ENCODE results near the gene VCAN.

The VCAN gene

GRCh38 chr5:83441747-83442146 is 29.8 kb upstream of the VCAN start:
- no peaks in the 10 kb centered on the region for H3K4me1 ChIP-seq (ENCODE audit: control insufficient read depth, insufficient read depth, low read length)
- no peaks in the 10 kb centered on the region for H3K27me3 ChIP-seq (ENCODE audit: control insufficient read depth, insufficient read depth, low read length)
- no peaks in the 10 kb centered on the region for H3K36me3 ChIP-seq (ENCODE audit: control insufficient read depth, insufficient read depth, low read length)
- peaks cover 5% of the 10 kb centered on the region for H3K9me3 ChIP-seq (ENCODE audit: control insufficient read depth, insufficient read depth, low read depth, low read length)
- no peak overlapping the region for H3K27ac ChIP-seq (ENCODE audit: low read depth, low read length)
- H3K4me3 ChIP-seq (ENCODE audit: low read depth, low read length), result no peak overlapping the region
- H3K9ac ChIP-seq (ENCODE audit: low read length), result no peak overlapping the region

DNA sequence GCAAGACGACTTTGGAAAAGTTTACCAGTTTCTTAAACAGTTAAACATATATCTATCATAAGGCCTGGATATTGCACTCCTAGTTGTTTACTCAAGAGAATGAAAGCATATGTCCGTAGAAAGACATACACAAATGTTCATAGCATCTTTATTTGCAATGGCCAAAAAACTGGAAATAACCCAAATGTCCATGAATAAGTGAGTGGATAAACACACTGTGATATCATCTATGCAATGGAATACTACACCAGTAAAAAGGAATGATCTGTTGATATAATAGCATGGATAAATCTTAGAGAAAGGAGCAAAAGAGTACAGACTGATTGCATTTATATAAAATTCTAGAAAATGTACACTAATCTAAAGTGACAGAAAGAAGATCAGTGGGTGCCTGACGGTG is 28.0 kb upstream of the VCAN start:
- Histone ChIP-seq H3K9ac (ENCODE audit: low read length) (no peak overlapping the region), H3K4me3 (ENCODE audit: low read depth, low read length) (no peak overlapping the region), H3K4me1 (ENCODE audit: control insufficient read depth, insufficient read depth, low read length) (peaks cover 2% of the 10 kb centered on the region; the same call in 1 of the 2 replicates), H3K27me3 (ENCODE audit: control insufficient read depth, insufficient read depth, low read length) (no peaks in the 10 kb centered on the region), H3K27ac (ENCODE audit: low read depth, low read length) (no peak overlapping the region), H3K36me3 (ENCODE audit: control insufficient read depth, insufficient read depth, low read length) (no peaks in the 10 kb centered on the region), H3K9me3 (ENCODE audit: control insufficient read depth, insufficient read depth, low read depth, low read length) (peaks cover 3% of the 10 kb centered on the region; the same call in 1 of the 2 replicates)

- no peak overlapping the region for H3K9ac ChIP-seq (ENCODE audit: low read length)
- no peaks in the 10 kb centered on the region for H3K27me3 ChIP-seq (ENCODE audit: control insufficient read depth, insufficient read depth, low read length)
- no peaks in the 10 kb centered on the region for H3K36me3 ChIP-seq (ENCODE audit: control insufficient read depth, insufficient read depth, low read length)
- H3K27ac ChIP-seq (ENCODE audit: low read depth, low read length), result no peak overlapping the region
- H3K9me3 ChIP-seq (ENCODE audit: control insufficient read depth, insufficient read depth, low read depth, low read length), result peaks cover 3% of the 10 kb centered on the region; the same call in 1 of the 2 replicates
- H3K4me1 ChIP-seq (ENCODE audit: control insufficient read depth, insufficient read depth, low read length), result peaks cover 7% of the 10 kb centered on the region; the same call in 1 of the 2 replicates
- no peak overlapping the region for H3K4me3 ChIP-seq (ENCODE audit: low read depth, low read length)
These were observed 27.1 kb upstream of the VCAN start for GRCh38 chr5:83444445-83444844.

DNA sequence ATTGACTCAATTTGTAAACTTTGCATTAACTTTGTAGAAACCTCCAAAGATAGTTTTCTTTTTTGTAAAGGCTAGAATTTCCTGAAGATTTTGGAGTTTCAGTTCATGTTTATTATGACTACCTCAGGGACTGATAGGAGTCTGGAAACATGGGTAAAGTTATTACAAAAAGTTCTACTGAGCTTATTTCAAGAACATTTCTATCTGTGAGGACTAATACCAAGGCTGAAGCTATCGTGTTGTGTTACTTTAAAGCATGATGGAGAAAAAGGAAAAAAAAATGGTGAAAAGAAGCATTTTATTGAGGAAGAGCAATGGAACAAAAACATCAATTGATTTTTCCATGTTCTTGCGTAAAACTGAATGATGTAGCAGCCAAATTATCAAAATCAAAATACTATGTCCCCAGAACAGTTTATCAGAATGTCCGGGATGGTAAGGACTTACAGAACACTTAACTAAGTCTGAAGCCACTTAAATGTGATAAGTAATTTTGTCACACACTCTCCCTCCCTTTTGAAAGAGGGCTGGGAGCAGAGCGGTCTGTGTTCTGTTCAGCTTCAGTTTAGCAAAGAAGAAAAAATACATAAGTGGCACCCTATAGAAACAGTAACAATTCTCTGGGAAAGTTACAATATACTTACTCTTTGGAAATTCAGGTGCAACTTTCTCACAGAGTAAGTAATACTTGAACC is 25.1 kb upstream of the VCAN start:
- H3K27ac ChIP-seq (ENCODE audit: low read depth, low read length), result no peak overlapping the region
- no peak overlapping the region for H3K9ac ChIP-seq (ENCODE audit: low read length)
- no peak overlapping the region for H3K4me3 ChIP-seq (ENCODE audit: low read depth, low read length)
- H3K4me1 ChIP-seq (ENCODE audit: control insufficient read depth, insufficient read depth, low read length), result peaks cover 17% of the 10 kb centered on the region
- H3K36me3 ChIP-seq (ENCODE audit: control insufficient read depth, insufficient read depth, low read length), result no peaks in the 10 kb centered on the region
- H3K27me3 ChIP-seq (ENCODE audit: control insufficient read depth, insufficient read depth, low read length), result no peaks in the 10 kb centered on the region
- peaks cover 3% of the 10 kb centered on the region; the same call in 1 of the 2 replicates for H3K9me3 ChIP-seq (ENCODE audit: control insufficient read depth, insufficient read depth, low read depth, low read length)

DNA sequence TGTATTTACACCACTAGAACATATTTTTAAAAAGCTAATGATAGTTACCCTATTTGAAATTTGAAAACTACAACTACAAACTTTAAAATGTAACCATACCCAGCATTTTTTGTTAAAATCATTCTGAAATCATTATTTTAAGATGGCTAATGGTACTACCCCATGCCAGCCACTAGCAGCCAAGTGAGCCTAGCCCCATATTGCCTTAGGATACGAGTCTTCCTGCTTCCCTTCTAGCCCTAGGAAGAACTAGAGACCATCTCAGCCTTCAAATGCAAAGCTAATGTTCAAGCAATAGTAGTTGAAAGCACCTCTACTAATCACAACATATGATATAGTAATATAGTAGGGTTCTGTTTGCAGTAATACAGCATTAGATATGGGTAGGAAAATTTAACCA is 24.0 kb upstream of the VCAN start:
- no peaks in the 10 kb centered on the region for H3K36me3 ChIP-seq (ENCODE audit: control insufficient read depth, insufficient read depth, low read length)
- no peak overlapping the region for H3K9ac ChIP-seq (ENCODE audit: low read length)
- no peak overlapping the region for H3K4me3 ChIP-seq (ENCODE audit: low read depth, low read length)
- H3K4me1 ChIP-seq (ENCODE audit: control insufficient read depth, insufficient read depth, low read length), result peaks cover 17% of the 10 kb centered on the region
- H3K27ac ChIP-seq (ENCODE audit: low read depth, low read length), result no peak overlapping the region
- peaks cover under 1% of the 10 kb centered on the region; the same call in 1 of the 2 replicates for H3K9me3 ChIP-seq (ENCODE audit: control insufficient read depth, insufficient read depth, low read depth, low read length)
- H3K27me3 ChIP-seq (ENCODE audit: control insufficient read depth, insufficient read depth, low read length), result no peaks in the 10 kb centered on the region

GRCh38 chr5:83450183-83450966 is 21.2 kb upstream of the VCAN start:
- H3K27ac ChIP-seq (ENCODE audit: low read depth, low read length), result no peak overlapping the region
- H3K9ac ChIP-seq (ENCODE audit: low read length), result no peak overlapping the region
- no peaks in the 10 kb centered on the region for H3K36me3 ChIP-seq (ENCODE audit: control insufficient read depth, insufficient read depth, low read length)
- no peak overlapping the region for H3K4me3 ChIP-seq (ENCODE audit: low read depth, low read length)
- H3K4me1 ChIP-seq (ENCODE audit: control insufficient read depth, insufficient read depth, low read length), result peaks cover 17% of the 10 kb centered on the region
- no peaks in the 10 kb centered on the region for H3K27me3 ChIP-seq (ENCODE audit: control insufficient read depth, insufficient read depth, low read length)
- H3K9me3 ChIP-seq (ENCODE audit: control insufficient read depth, insufficient read depth, low read depth, low read length), result peaks cover 4% of the 10 kb centered on the region; the same call in 1 of the 2 replicates

- Histone ChIP-seq H3K27ac (ENCODE audit: low read depth, low read length) (no peak overlapping the region), H3K9me3 (ENCODE audit: control insufficient read depth, insufficient read depth, low read depth, low read length) (peaks cover 4% of the 10 kb centered on the region; the same call in 1 of the 2 replicates), H3K36me3 (ENCODE audit: control insufficient read depth, insufficient read depth, low read length) (no peaks in the 10 kb centered on the region), H3K27me3 (ENCODE audit: control insufficient read depth, insufficient read depth, low read length) (no peaks in the 10 kb centered on the region), H3K9ac (ENCODE audit: low read length) (no peak overlapping the region), H3K4me3 (ENCODE audit: low read depth, low read length) (no peak overlapping the region), H3K4me1 (ENCODE audit: control insufficient read depth, insufficient read depth, low read length) (peaks cover 17% of the 10 kb centered on the region)
These were observed 20.6 kb upstream of the VCAN start for GRCh38 chr5:83450967-83451248.

- no peak overlapping the region for H3K27ac ChIP-seq (ENCODE audit: low read depth, low read length)
- no peak overlapping the region for H3K9ac ChIP-seq (ENCODE audit: low read length)
- H3K27me3 ChIP-seq (ENCODE audit: control insufficient read depth, insufficient read depth, low read length), result no peaks in the 10 kb centered on the region
- peaks cover 8% of the 10 kb centered on the region; the same call in 1 of the 2 replicates for H3K9me3 ChIP-seq (ENCODE audit: control insufficient read depth, insufficient read depth, low read depth, low read length)
- no peaks in the 10 kb centered on the region for H3K36me3 ChIP-seq (ENCODE audit: control insufficient read depth, insufficient read depth, low read length)
- H3K4me1 ChIP-seq (ENCODE audit: control insufficient read depth, insufficient read depth, low read length), result peaks cover 17% of the 10 kb centered on the region
- no peak overlapping the region for H3K4me3 ChIP-seq (ENCODE audit: low read depth, low read length)
These were observed 19.6 kb upstream of the VCAN start for GRCh38 chr5:83451955-83452354.

DNA sequence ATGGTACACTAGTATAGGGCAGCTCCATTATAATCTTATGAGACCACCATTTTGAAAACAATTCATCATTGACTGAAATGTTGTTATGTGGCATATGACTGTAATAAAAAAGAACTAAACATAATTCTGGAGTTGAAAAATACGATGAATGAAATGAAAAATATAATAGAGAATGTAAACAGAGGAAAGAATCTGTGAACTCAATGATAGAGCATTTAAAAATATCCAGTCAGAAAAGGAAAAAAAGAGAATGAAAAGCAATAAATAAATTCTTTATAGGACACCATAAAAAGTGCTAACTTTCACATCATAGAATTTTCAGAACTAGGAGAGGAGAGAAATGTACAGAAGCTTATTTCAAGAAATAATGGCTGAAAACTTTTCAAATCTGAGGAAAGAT is 17.6 kb upstream of the VCAN start:
- no peak overlapping the region for H3K27ac ChIP-seq (ENCODE audit: low read depth, low read length)
- peaks cover 10% of the 10 kb centered on the region for H3K4me1 ChIP-seq (ENCODE audit: control insufficient read depth, insufficient read depth, low read length)
- H3K27me3 ChIP-seq (ENCODE audit: control insufficient read depth, insufficient read depth, low read length), result no peaks in the 10 kb centered on the region
- no peaks in the 10 kb centered on the region for H3K36me3 ChIP-seq (ENCODE audit: control insufficient read depth, insufficient read depth, low read length)
- no peak overlapping the region for H3K9ac ChIP-seq (ENCODE audit: low read length)
- H3K9me3 ChIP-seq (ENCODE audit: control insufficient read depth, insufficient read depth, low read depth, low read length), result peaks cover 14% of the 10 kb centered on the region; the same call in 1 of the 2 replicates
- no peak overlapping the region for H3K4me3 ChIP-seq (ENCODE audit: low read depth, low read length)

DNA sequence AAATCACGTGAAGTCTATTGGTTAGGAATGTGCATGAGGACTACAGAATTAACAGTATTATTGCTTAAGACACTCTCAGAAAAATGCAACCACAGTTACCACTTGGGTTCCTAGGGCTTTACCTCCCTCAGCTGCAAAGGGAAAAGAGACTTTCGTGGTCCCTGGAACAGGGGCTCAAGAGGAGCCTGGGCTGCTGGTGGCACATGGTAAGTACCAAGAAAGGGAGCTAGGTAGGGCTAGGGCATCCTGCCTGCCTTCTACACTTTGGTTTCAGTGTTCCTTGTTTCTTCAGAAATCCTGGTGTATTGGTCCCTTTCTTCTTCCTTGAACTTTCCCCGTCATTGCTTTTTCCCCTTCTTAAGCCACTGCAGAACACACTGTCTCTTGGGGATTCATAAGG is 7.3 kb upstream of the VCAN start:
- H3K4me3 ChIP-seq (ENCODE audit: low read depth, low read length), result peak overlapping the region; percentile 62
- H3K4me1 ChIP-seq (ENCODE audit: control insufficient read depth, insufficient read depth, low read length), result peaks cover 45% of the 10 kb centered on the region
- H3K27ac ChIP-seq (ENCODE audit: low read depth, low read length), result peak overlapping the region; percentile 44; the same call in 1 of the 2 replicates

DNA sequence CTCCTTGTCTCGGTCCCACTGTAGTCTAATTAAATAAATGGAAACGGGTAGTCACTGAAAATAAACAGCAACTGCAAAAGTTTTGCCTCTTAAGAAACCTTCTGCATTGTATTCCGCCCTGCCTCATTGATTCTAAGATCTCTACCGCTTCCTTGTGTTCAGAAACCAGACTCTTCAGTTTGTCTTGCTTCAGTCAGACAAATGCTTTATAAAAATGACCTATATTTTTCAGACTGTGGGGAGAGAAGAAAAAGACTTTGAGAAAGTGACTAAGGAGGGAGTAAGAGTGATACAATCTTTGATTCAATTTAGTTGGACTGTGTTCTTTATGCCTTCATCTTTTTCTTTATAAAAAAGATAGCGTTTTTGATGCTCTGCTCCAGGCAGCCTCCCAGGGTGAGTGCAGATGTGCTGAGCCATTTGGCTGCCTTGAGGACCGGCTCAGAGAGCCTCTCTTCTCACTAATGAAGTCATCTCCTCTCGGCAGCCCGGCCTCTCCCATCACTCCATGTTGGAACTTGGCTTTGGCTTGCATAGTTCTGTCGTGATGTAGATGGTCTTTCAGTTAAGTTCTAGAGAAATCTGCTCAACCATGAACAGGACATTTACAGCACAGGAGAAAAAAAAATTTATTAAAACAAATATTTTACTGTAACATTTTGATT is 4.0 kb upstream of the VCAN start:
- Histone ChIP-seq H3K27me3 (ENCODE audit: control insufficient read depth, insufficient read depth, low read length) (no peaks in the 10 kb centered on the region), H3K4me1 (ENCODE audit: control insufficient read depth, insufficient read depth, low read length) (peaks cover 60% of the 10 kb centered on the region), H3K9me3 (ENCODE audit: control insufficient read depth, insufficient read depth, low read depth, low read length) (no peaks in the 10 kb centered on the region), H3K36me3 (ENCODE audit: control insufficient read depth, insufficient read depth, low read length) (no peaks in the 10 kb centered on the region), H3K9ac (ENCODE audit: low read length) (no peak overlapping the region), H3K4me3 (ENCODE audit: low read depth, low read length) (no peak overlapping the region), H3K27ac (ENCODE audit: low read depth, low read length) (no peak overlapping the region)

More for the DNA sequence above, 7.3 kb upstream of the VCAN start:
- Histone ChIP-seq H3K36me3 (ENCODE audit: control insufficient read depth, insufficient read depth, low read length) (no peaks in the 10 kb centered on the region), H3K9me3 (ENCODE audit: control insufficient read depth, insufficient read depth, low read depth, low read length) (no peaks in the 10 kb centered on the region), H3K9ac (ENCODE audit: low read length) (peak overlapping the region; percentile 41), H3K27me3 (ENCODE audit: control insufficient read depth, insufficient read depth, low read length) (no peaks in the 10 kb centered on the region)
